H1 (cell line): ENCODE results near the gene CAST. TPM values are rescaled to one million over a fixed set of nuclear protein-coding genes. Genes with fewer than 3 reads are reported as not detected.

Experiments used
- CTCF ChIA-PET: fragments of 300-600 bp; sonication (Branson Sonifier 250); formaldehyde crosslinking; loops from one replicate; lab custom pipeline; 2021; ENCODE audit not compliant: partially characterized antibody; lab: Charles Lee
- POLR2A ChIA-PET: fragments of 300-600 bp; sonication (Branson Sonifier 250); formaldehyde crosslinking; loops from one replicate; lab custom pipeline; 2021; ENCODE audit warnings: inconsistent platforms; ENCODE audit not compliant: partially characterized antibody; lab: Charles Lee
- DNase-seq, 2 experiments: peaks; one replicate each; pipeline versions ENCODE4 v3.0.0 to v3.0.0-alpha.2; 2010 to 2022; ENCODE audit warnings: low spot score in 2 of 2, low read depth in 1 of 2, mixed read lengths in 1 of 2
- FAIRE-seq: peaks from 2 replicates; lab custom pipeline; 2011; peaks lifted over from hg19 to GRCh38; lab: Jason Lieb, UNC
- H2AFZ ChIP-seq: 2 replicates; pipeline ENCODE4 v1.8.1; 2012; ENCODE audit warnings: low read length, inconsistent platforms
- H2AK5ac ChIP-seq: 2 replicates; pipeline ENCODE4 v1.6.1; 2013; ENCODE audit warnings: low read depth, low read length
- H2BK120ac ChIP-seq: replicated peaks from 2 replicates; pipeline ENCODE3; 2013; ENCODE audit warnings: low read depth, low read length, inconsistent platforms
- H2BK12ac ChIP-seq: 2 replicates; pipeline ENCODE4 v1.6.1; 2013; ENCODE audit warnings: low read depth, low read length
- H2BK15ac ChIP-seq: 2 replicates; pipeline ENCODE4 v1.6.1; 2013; ENCODE audit warnings: low read length
- H2BK20ac ChIP-seq: 2 replicates; pipeline ENCODE4 v1.6.1; 2013; ENCODE audit warnings: low read length
- H2BK5ac ChIP-seq: 2 replicates; pipeline ENCODE4 v1.6.1; 2013; ENCODE audit warnings: low read depth, low read length
- H3K14ac ChIP-seq: 2 replicates; pipeline ENCODE4 v1.6.1; 2013; ENCODE audit warnings: inconsistent platforms; ENCODE audit not compliant: insufficient read length
- H3K18ac ChIP-seq: 2 replicates; pipeline ENCODE4 v1.6.1; 2013; ENCODE audit warnings: low read length; ENCODE audit errors: extremely low read depth
- H3K23ac ChIP-seq: 2 replicates; pipeline ENCODE4 v1.6.1; 2013; ENCODE audit warnings: inconsistent platforms; ENCODE audit not compliant: insufficient read length
- H3K23me2 ChIP-seq: 2 replicates; pipeline ENCODE4 v1.6.1; 2013; ENCODE audit warnings: low read depth, low read length
- H3K27ac ChIP-seq: 2 replicates; pipeline ENCODE4 v1.6.1; 2011; ENCODE audit warnings: low read depth, low read length, inconsistent platforms
- H3K27me3 ChIP-seq, 4 experiments: replicated peaks in 1 of 4; 1 replicate in 1 of 4; 2 replicates in 3 of 4; pipeline versions ENCODE4 v1.6.1 to v1.8.1; 2011 to 2013; ENCODE audit warnings: low read length in 3 of 4, mild to moderate bottlenecking in 3 of 4, inconsistent platforms in 2 of 4, mixed read lengths in 2 of 4, moderate library complexity in 1 of 4; ENCODE audit not compliant: control insufficient read depth in 3 of 4, insufficient read depth in 3 of 4; ENCODE audit errors: extremely low read depth in 1 of 4
- H3K36me3 ChIP-seq, 4 experiments: 2 replicates each; pipeline versions ENCODE4 v1.6.1 to v1.8.1; 2011 to 2013; ENCODE audit warnings: mild to moderate bottlenecking in 4 of 4, low read length in 3 of 4, moderate library complexity in 2 of 4, control low read depth in 1 of 4, inconsistent platforms in 1 of 4; ENCODE audit not compliant: insufficient read depth in 4 of 4, control insufficient read depth in 2 of 4
- H3K4ac ChIP-seq: replicated peaks from 2 replicates; pipeline ENCODE3; 2013; ENCODE audit warnings: low read length, low read depth, mixed read lengths, inconsistent platforms; ENCODE audit not compliant: insufficient read length
- H3K4me1 ChIP-seq, 4 experiments: replicated peaks in 1 of 4; 1 replicate in 1 of 4; 2 replicates in 3 of 4; pipeline versions ENCODE4 v1.6.1 to v1.8.1; 2011 to 2013; ENCODE audit warnings: low read length in 3 of 4, inconsistent platforms in 2 of 4, mixed read lengths in 1 of 4; ENCODE audit not compliant: insufficient read depth in 4 of 4, control insufficient read depth in 3 of 4
- H3K4me2 ChIP-seq, 2 experiments: 2 replicates each; pipeline versions ENCODE4 v1.6.1 to v1.8.1; 2011 to 2013; ENCODE audit warnings: low read depth in 2 of 2, low read length in 2 of 2, control low read depth in 1 of 2, inconsistent platforms in 1 of 2, mild to moderate bottlenecking in 1 of 2; ENCODE audit not compliant: insufficient read depth in 1 of 2
- H3K4me3 ChIP-seq, 4 experiments: fragments of 200-600, 300-600 bp in 1 of 4; sonication (generic), shearing (Covaris generic), sonication (Bioruptor Twin) in 1 of 4; 2 replicates each; pipeline versions ENCODE4 v1.5.1 to v1.8.1; 2011 to 2016; ENCODE audit warnings: low read length in 4 of 4, low read depth in 3 of 4, control low read depth in 2 of 4, inconsistent platforms in 2 of 4, mild to moderate bottlenecking in 2 of 4, mixed read lengths in 1 of 4, moderate library complexity in 1 of 4; ENCODE audit not compliant: insufficient read depth in 2 of 4; ENCODE audit errors: extremely low read depth in 1 of 4
- H3K56ac ChIP-seq: replicated peaks from 2 replicates; pipeline ENCODE3; 2013; ENCODE audit warnings: low read depth, mild to moderate bottlenecking, mixed read lengths, low read length, inconsistent platforms; ENCODE audit not compliant: insufficient read length
- H3K79me1 ChIP-seq: 2 replicates; pipeline ENCODE4 v1.6.1; 2013; ENCODE audit warnings: low read depth, low read length, control low read depth
- H3K79me2 ChIP-seq, 2 experiments: 2 replicates each; pipeline versions ENCODE4 v1.6.1 to v1.8.1; 2012 to 2013; ENCODE audit warnings: low read length in 2 of 2, mild to moderate bottlenecking in 2 of 2, inconsistent platforms in 1 of 2; ENCODE audit not compliant: insufficient read depth in 2 of 2, control insufficient read depth in 1 of 2
- H3K9ac ChIP-seq, 4 experiments: replicated peaks in 1 of 4; 1 replicate in 1 of 4; 2 replicates in 3 of 4; pipeline versions ENCODE4 v1.6.1 to v1.8.1; 2011 to 2013; ENCODE audit warnings: low read depth in 3 of 4, low read length in 3 of 4, control low read depth in 2 of 4, mild to moderate bottlenecking in 2 of 4, moderate library complexity in 2 of 4, inconsistent platforms in 1 of 4; ENCODE audit errors: extremely low read depth in 1 of 4
- H3K9me3 ChIP-seq, 2 experiments: 2 replicates each; pipeline versions ENCODE4 v1.6.1 to v1.8.1; 2012 to 2013; ENCODE audit warnings: mild to moderate bottlenecking in 2 of 2, moderate library complexity in 2 of 2, control low read depth in 1 of 2, inconsistent platforms in 1 of 2, low read depth in 1 of 2, low read length in 1 of 2, mixed read lengths in 1 of 2; ENCODE audit not compliant: insufficient read depth in 2 of 2
- H4K20me1 ChIP-seq, 2 experiments: replicated peaks in 1 of 2; 2 replicates each; pipeline versions ENCODE3 to v1.8.1; 2011 to 2013; ENCODE audit warnings: inconsistent platforms in 2 of 2, low read length in 2 of 2, mild to moderate bottlenecking in 1 of 2; ENCODE audit not compliant: insufficient read depth in 2 of 2, control insufficient read depth in 1 of 2
- H4K5ac ChIP-seq: 2 replicates; pipeline ENCODE4 v1.6.1; 2013; ENCODE audit warnings: low read length, low read depth, mixed read lengths, inconsistent platforms; ENCODE audit not compliant: insufficient read length
- H4K8ac ChIP-seq: 2 replicates; pipeline ENCODE4 v1.8.0; 2013; ENCODE audit warnings: mild to moderate bottlenecking, moderate library complexity, low read length, inconsistent platforms; ENCODE audit not compliant: insufficient read depth; ENCODE audit errors: extremely low read depth
- H4K91ac ChIP-seq: replicated peaks from 2 replicates; pipeline ENCODE3; 2013; ENCODE audit warnings: low read length, mixed read lengths, inconsistent platforms; ENCODE audit not compliant: insufficient read length
- ASH2L ChIP-seq: fragments of 200-600, 300-600 bp; sonication (generic); IDR thresholded peaks from one replicate; pipeline ENCODE4 v1.7.1; 2017; ENCODE audit warnings: low read length
- BRCA1 ChIP-seq: IDR thresholded peaks from 2 replicates; pipeline ENCODE4 v1.6.1; 2012; ENCODE audit warnings: low read depth, low read length, improper control_type of control experiment
- CHD1 ChIP-seq: IDR thresholded peaks from 2 replicates; pipeline ENCODE4 v1.6.1; 2012; ENCODE audit warnings: low read depth, low read length, improper control_type of control experiment
- CHD2 ChIP-seq: IDR thresholded peaks from 2 replicates; pipeline ENCODE4 v1.6.1; 2012; ENCODE audit warnings: low read length, improper control_type of control experiment
- EP300 ChIP-seq, 2 experiments: IDR thresholded peaks; 1 replicate in 1 of 2; 2 replicates in 1 of 2; pipeline ENCODE4 v1.6.1; 2011 to 2012; ENCODE audit warnings: low read depth in 2 of 2, low read length in 2 of 2, mild to moderate bottlenecking in 2 of 2, borderline replicate concordance in 1 of 2, inconsistent platforms in 1 of 2, moderate library complexity in 1 of 2
- GTF2F1 ChIP-seq: IDR thresholded peaks from 2 replicates; pipeline ENCODE4 v1.6.1; 2012; ENCODE audit warnings: low read depth, low read length, improper control_type of control experiment, borderline replicate concordance
- HDAC2 ChIP-seq, 2 experiments: fragments of 300-600 bp in 1 of 2; sonication (generic) in 1 of 2; IDR thresholded peaks; 2 replicates each; pipeline ENCODE4 v1.6.1; 2011 to 2012; ENCODE audit warnings: low read depth in 2 of 2, low read length in 2 of 2, mild to moderate bottlenecking in 2 of 2, moderate library complexity in 2 of 2, borderline replicate concordance in 1 of 2, inconsistent platforms in 1 of 2
- MAFK ChIP-seq: IDR thresholded peaks from 2 replicates; pipeline ENCODE4 v1.6.1; 2012; ENCODE audit warnings: low read depth, mild to moderate bottlenecking, improper control_type of control experiment, low read length
- NRF1 ChIP-seq: IDR thresholded peaks from 2 replicates; pipeline ENCODE4 v1.6.1; 2011; ENCODE audit warnings: mild to moderate bottlenecking, low read depth, low read length, improper control_type of control experiment
- POLR2AphosphoS5 ChIP-seq: IDR thresholded peaks from 2 replicates; pipeline ENCODE4 v1.6.1; 2011; ENCODE audit warnings: low read depth, low read length
- SIN3A ChIP-seq, 2 experiments: IDR thresholded peaks in 1 of 2; conservative IDR thresholded peaks in 1 of 2; 2 replicates each; pipeline ENCODE4 v1.6.1; 2011 to 2012; ENCODE audit warnings: low read length in 2 of 2, improper control_type of control experiment in 1 of 2, low read depth in 1 of 2, mild to moderate bottlenecking in 1 of 2
- SP1 ChIP-seq: IDR thresholded peaks from 2 replicates; pipeline ENCODE4 v1.6.1; 2011; ENCODE audit warnings: low read depth, low read length
- SP2 ChIP-seq: IDR thresholded peaks from 2 replicates; pipeline ENCODE4 v1.6.1; 2012; ENCODE audit warnings: mild to moderate bottlenecking, low read length, inconsistent platforms
- SRF ChIP-seq: IDR thresholded peaks from 2 replicates; pipeline ENCODE4 v1.6.1; 2011; ENCODE audit warnings: mild to moderate bottlenecking, low read depth, low read length, moderate library complexity
- TBP ChIP-seq: IDR thresholded peaks from 2 replicates; pipeline ENCODE4 v1.6.1; 2011; ENCODE audit warnings: low read depth, low read length, improper control_type of control experiment
- TEAD4 ChIP-seq: IDR thresholded peaks from 2 replicates; pipeline ENCODE4 v1.6.1; 2012; ENCODE audit warnings: low read depth, low read length, inconsistent platforms, mixed read lengths
- WGBS, 2 experiments: shearing (Covaris generic) in 1 of 2; methylation state at CpG; one replicate each; pipeline versions ENCODE4 v1.1.6 to v1.1.7; 2013 to 2015; ENCODE audit warnings: low lambda C conversion rate in 2 of 2, mixed read lengths in 2 of 2, inconsistent platforms in 1 of 2, low coverage in 1 of 2, missing lambda C conversion rate in 1 of 2; ENCODE audit not compliant: insufficient replicate concordance in 2 of 2, insufficient coverage in 1 of 2, insufficient read length in 1 of 2; ENCODE audit errors: extremely low coverage in 1 of 2, missing lambda C conversion rate in 1 of 2; 5-methylcytosine and 5-hydroxymethylcytosine counted together
- polyA plus RNA-seq, 7 experiments: library from polyadenylated mRNA; depleted of rRNA in 3 of 7; stranded (reverse) in 5 of 7; unstranded in 2 of 7; fragments of >200 nt in 5 of 7; fragments of 200-250 nt in 2 of 7; gene quantifications; 1 replicate in 5 of 7; 2 replicates in 1 of 7; 4 replicates in 1 of 7; pipeline versions ENCODE4 v1.2.1 to v1.2.3, GENCODE V29; 2011 to 2013; ENCODE audit warnings: missing spikeins in 2 of 7, mixed read lengths in 2 of 7
- total RNA-seq: library from RNA; stranded (reverse); fragmentation: NEBNext Ultra II Directional; extraction: Animal tissue kit (Norgen Biotek cat#: 25700); gene quantifications from 2 replicates; pipeline ENCODE4 v1.2.1, GENCODE V29; 2021

CAST gene
- total and polyA plus RNA-seq, 2 of the 8 experiments (the other 6 are each of a cell fraction or from before 2014, with no cell fraction given) = 9.0 to 48.2 TPM

DNA sequence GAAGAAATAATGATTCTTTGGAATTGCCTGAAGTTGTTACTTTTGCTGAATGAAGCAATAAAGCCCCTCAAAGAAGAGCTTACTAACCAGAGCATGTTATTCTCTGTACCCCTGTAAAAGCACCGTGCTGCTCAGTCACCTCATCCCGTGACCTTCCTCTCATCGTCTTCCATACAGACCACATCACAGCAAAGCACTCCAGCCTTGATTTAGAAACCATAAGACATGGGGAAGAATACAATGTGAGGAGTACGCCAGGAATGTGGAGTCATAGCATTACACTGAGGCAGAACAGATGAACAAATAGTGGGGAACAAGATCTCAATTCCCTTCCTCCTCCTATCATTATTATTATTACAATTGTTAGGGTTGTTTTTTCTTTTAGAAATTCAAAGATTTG lies 96.4 kb downstream of the CAST start:
- Histone ChIP-seq H3K79me2 (no peaks in the 10 kb centered on the region), H2BK12ac (no peak overlapping the region), H2AK5ac (no peak overlapping the region), H2AFZ (no peak overlapping the region), H2BK5ac (no peak overlapping the region), H3K23ac (no peak overlapping the region), H3K56ac (no peak overlapping the region), H3K4ac (no peak overlapping the region), H3K27ac (no peak overlapping the region), H4K8ac (no peak overlapping the region), H3K4me2 (no peak overlapping the region), H3K9ac (no peak overlapping the region), H3K9me3 (no peaks in the 10 kb centered on the region), H4K91ac (no peak overlapping the region), H3K27me3 (no peaks in the 10 kb centered on the region), H3K4me3 (no peak overlapping the region), H3K14ac (no peak overlapping the region), H4K5ac (no peak overlapping the region), H2BK20ac (no peak overlapping the region), H3K36me3 (peaks cover 0 to 2% (median 0%) of the 10 kb centered on the region in 4 experiments; a peak in 2 of 8 replicates), H2BK15ac (no peak overlapping the region), H4K20me1 (no peaks in the 10 kb centered on the region), H3K23me2 (no peaks in the 10 kb centered on the region), H3K18ac (no peak overlapping the region), H3K4me1 (no peaks in the 10 kb centered on the region), H3K79me1 (no peaks in the 10 kb centered on the region), H2BK120ac (no peak overlapping the region)
- no peak for FAIRE-seq
- ChIA-PET POLR2A (no interaction called here), CTCF (interaction anchor here (0.7 to 2.0 kb wide), 2 partner anchors 111 to 405 kb away, joined by 3 to 6 read pairs; no protein-coding TSS in a partner anchor)
- no peak for DNase-seq
- WGBS, 2 experiments = 79% methylated on average over 4 of the region's 4 CpGs; no CpG with 5 or more reads in 1 of the 2 experiments
- no peak for TF ChIP-seq SP2
- no peak for TF ChIP-seq TEAD4
- no peak for TF ChIP-seq BRCA1
- no peak for TF ChIP-seq CHD2
- TF ChIP-seq MAFK = no peak
- no peak for TF ChIP-seq POLR2AphosphoS5
- TF ChIP-seq HDAC2 (IDR thresholded peaks at IDR 0.05; ENCODE audit: borderline replicate concordance in 1 of 2, low read depth in 2 of 2, low read length in 2 of 2) = no peak
- TF ChIP-seq ASH2L = no peak
- TF ChIP-seq GTF2F1 = no peak
- no peak for TF ChIP-seq CHD1
- TF ChIP-seq NRF1 = no peak
- TF ChIP-seq TBP = no peak
- TF ChIP-seq SP1 = no peak
- no peak for TF ChIP-seq EP300 (IDR thresholded peaks at IDR 0.05; ENCODE audit: borderline replicate concordance in 1 of 2, low read depth in 2 of 2, low read length in 2 of 2)
- no peak for TF ChIP-seq SIN3A (conservative IDR thresholded peaks at IDR 0.05 in 1 of 2, IDR thresholded peaks at IDR 0.05 in 1 of 2; ENCODE audit: low read depth in 1 of 2, low read length in 2 of 2)
- TF ChIP-seq SRF = no peak
